Caco-2 (cell line): ENCODE data around the gene TMEM120A. TPM values are rescaled to one million over a fixed set of nuclear protein-coding genes. Genes with fewer than 3 reads are reported as not detected.

Source experiments
- BruUV-seq: library from RNA; stranded (reverse); fragments of 400-500 nt; replicated peaks from 2 replicates; lab custom pipeline; 2021; lab: Mats Ljungman, UMichigan
- CTCF ChIA-PET: fragments of 300-600 bp; sonication (Branson Sonifier 250); formaldehyde crosslinking; loops from one replicate; lab custom pipeline; 2022; ENCODE audit warnings: antibody characterized with exemption; lab: Charles Lee
- POLR2A ChIA-PET: fragments of 300-600 bp; sonication (Branson Sonifier 250); formaldehyde crosslinking; loops from one replicate; lab custom pipeline; 2022; ENCODE audit warnings: antibody characterized with exemption; lab: Charles Lee
- DNase-seq, 2 experiments: peaks; one replicate each; pipeline versions ENCODE4 v3.0.0 to v3.0.0-alpha.2; 2020 to 2022
- H3K27me3 ChIP-seq: replicated peaks from 2 replicates; pipeline ENCODE4 v1.6.0; 2011; ENCODE audit warnings: low read length; ENCODE audit not compliant: control insufficient read depth, insufficient read depth
- H3K36me3 ChIP-seq: 2 replicates; pipeline ENCODE4 v1.5.1; 2011; ENCODE audit warnings: low read length; ENCODE audit not compliant: control insufficient read depth, insufficient read depth
- H3K4me1 ChIP-seq: fragments of 250-450 bp; sonication (Bioruptor Pico); 2 replicates; pipeline ENCODE4 v1.5.1; 2020; ENCODE audit warnings: mild to moderate bottlenecking
- H3K4me3 ChIP-seq: 2 replicates; pipeline ENCODE4 v1.5.1; 2011; ENCODE audit warnings: low read depth, mild to moderate bottlenecking, control low read depth, low read length
- H3K9me3 ChIP-seq: fragments of 250-450 bp; sonication (Bioruptor Pico); 2 replicates; pipeline ENCODE4 v1.5.1; 2020; ENCODE audit warnings: mild to moderate bottlenecking, moderate library complexity
- H3K27ac Mint-ChIP-seq: one replicate; pipeline ENCODE4 v1.8.0; 2022; ENCODE audit warnings: mixed read lengths; ENCODE audit not compliant: unreplicated experiment
- H3K27me3 Mint-ChIP-seq: one replicate; pipeline ENCODE4 v1.8.0; 2022; ENCODE audit warnings: mixed read lengths; ENCODE audit not compliant: insufficient read depth, unreplicated experiment
- H3K36me3 Mint-ChIP-seq: one replicate; pipeline ENCODE4 v1.8.0; 2022; ENCODE audit warnings: mild to moderate bottlenecking, mixed read lengths; ENCODE audit not compliant: insufficient read depth, unreplicated experiment
- H3K4me1 Mint-ChIP-seq: one replicate; pipeline ENCODE4 v1.8.0; 2022; ENCODE audit warnings: low read depth, mixed read lengths; ENCODE audit not compliant: unreplicated experiment
- H3K4me3 Mint-ChIP-seq: one replicate; pipeline ENCODE4 v1.8.0; 2022; ENCODE audit warnings: mild to moderate bottlenecking, moderate library complexity, mixed read lengths; ENCODE audit not compliant: unreplicated experiment
- H3K9me3 Mint-ChIP-seq: one replicate; pipeline ENCODE4 v1.8.0; 2022; ENCODE audit warnings: mixed read lengths; ENCODE audit not compliant: unreplicated experiment
- CTCF ChIP-seq, 2 experiments: fragments of 200-600 bp in 1 of 2; IDR thresholded peaks; 1 replicate in 1 of 2; 2 replicates in 1 of 2; pipeline versions ENCODE4 v1.5.1 to v1.8.0; 2011 to 2022; ENCODE audit warnings: antibody characterized with exemption in 1 of 2, control low read depth in 1 of 2, inconsistent platforms in 1 of 2, low read depth in 1 of 2, low read length in 1 of 2, mild to moderate bottlenecking in 1 of 2, moderate library complexity in 1 of 2; ENCODE audit not compliant: insufficient read depth in 1 of 2, severe bottlenecking in 1 of 2, unreplicated experiment in 1 of 2
- intact Hi-C: fragments of 100-400 bp; cut with micrococcal nuclease; formaldehyde crosslinking; loops from one replicate; pipeline ENCODE4 v1.10.0; 2022; ENCODE audit not compliant: unreplicated experiment
- total RNA-seq: library from RNA; stranded (reverse); gene quantifications from 2 replicates; pipeline ENCODE4 v1.2.3, GENCODE V29; 2022

TMEM120A gene
- total RNA-seq, 1 experiment from 2014 or later = 65.4 TPM

- Mint-ChIP-seq H3K27ac (peak overlapping the region; percentile 42), H3K27me3 (no peaks in the 10 kb centered on the region)
- BruUV-seq = TSS peak; percentile 34
These were observed 7.2 kb downstream of the TMEM120A start for GRCh38 chr7:75987026-75987804.

DNA sequence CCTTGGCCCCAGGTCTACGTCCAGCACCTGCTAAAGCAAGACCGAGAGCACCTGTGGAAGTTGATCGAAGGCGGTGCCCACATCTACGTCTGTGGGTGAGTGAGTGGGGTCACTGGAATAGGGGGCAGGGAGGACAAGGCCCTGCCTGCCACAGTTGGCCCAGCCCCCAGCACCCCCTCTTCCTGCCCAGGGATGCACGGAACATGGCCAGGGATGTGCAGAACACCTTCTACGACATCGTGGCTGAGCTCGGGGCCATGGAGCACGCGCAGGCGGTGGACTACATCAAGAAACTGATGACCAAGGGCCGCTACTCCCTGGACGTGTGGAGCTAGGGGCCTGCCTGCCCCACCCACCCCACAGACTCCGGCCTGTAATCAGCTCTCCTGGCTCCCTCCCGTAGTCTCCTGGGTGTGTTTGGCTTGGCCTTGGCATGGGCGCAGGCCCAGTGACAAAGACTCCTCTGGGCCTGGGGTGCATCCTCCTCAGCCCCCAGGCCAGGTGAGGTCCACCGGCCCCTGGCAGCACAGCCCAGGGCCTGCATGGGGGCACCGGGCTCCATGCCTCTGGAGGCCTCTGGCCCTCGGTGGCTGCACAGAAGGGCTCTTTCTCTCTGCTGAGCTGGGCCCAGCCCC, 8.1 kb downstream of the TMEM120A start:
- BruUV-seq = TSS peak; percentile 81
- POLR2A ChIA-PET = no interaction called here
- peak overlapping the region; percentile 42 for H3K27ac Mint-ChIP-seq

More at GRCh38 chr7:75987026-75987804, 7.2 kb downstream of the TMEM120A start:
- H3K9me3 Mint-ChIP-seq = no peaks in the 10 kb centered on the region
- CTCF ChIA-PET = no interaction called here
- H3K36me3 Mint-ChIP-seq = peaks cover 71% of the 10 kb centered on the region
- H3K9me3 ChIP-seq = no peaks in the 10 kb centered on the region
- no peak overlapping the region for H3K4me3 Mint-ChIP-seq
- intact Hi-C loops = no loop called here
- peaks cover 20% of the 10 kb centered on the region for H3K4me1 Mint-ChIP-seq
- no peak overlapping the region for H3K4me3 ChIP-seq
- peaks cover 3% of the 10 kb centered on the region; the same call in 1 of the 2 replicates for H3K36me3 ChIP-seq
- POLR2A ChIA-PET = no interaction called here
- peaks cover 32% of the 10 kb centered on the region for H3K4me1 ChIP-seq
- no peaks in the 10 kb centered on the region for H3K27me3 ChIP-seq
- no peak for DNase-seq
- no peak for TF ChIP-seq CTCF (IDR thresholded peaks at IDR 0.05; ENCODE audit: insufficient read depth in 1 of 2, low read depth in 1 of 2, low read length in 1 of 2, severe bottlenecking in 1 of 2, unreplicated experiment in 1 of 2)

More for the DNA sequence above, 8.1 kb downstream of the TMEM120A start:
- Mint-ChIP-seq H3K4me3 (no peak overlapping the region), H3K27me3 (no peaks in the 10 kb centered on the region), H3K4me1 (peaks cover 19% of the 10 kb centered on the region), H3K36me3 (peaks cover 77% of the 10 kb centered on the region), H3K9me3 (no peaks in the 10 kb centered on the region)
- H3K4me3 ChIP-seq = no peak overlapping the region
- H3K36me3 ChIP-seq = peaks cover 1% of the 10 kb centered on the region
- peaks cover 22% of the 10 kb centered on the region for H3K4me1 ChIP-seq
- CTCF ChIA-PET = interaction anchor here (0.6 kb wide), 1 partner anchor 122 kb away, joined by 6 read pairs; no protein-coding TSS in a partner anchor
- no peaks in the 10 kb centered on the region for H3K27me3 ChIP-seq
- intact Hi-C loops = no loop called here
- no peaks in the 10 kb centered on the region for H3K9me3 ChIP-seq
- no peak for DNase-seq
- no peak for TF ChIP-seq CTCF (IDR thresholded peaks at IDR 0.05; ENCODE audit: insufficient read depth in 1 of 2, low read depth in 1 of 2, low read length in 1 of 2, severe bottlenecking in 1 of 2, unreplicated experiment in 1 of 2)
